HG03196 (cell line): ENCODE results near the gene ELMO1.

Experiments
- ATAC-seq: cut with Tn5 transposase; IDR thresholded peaks from one replicate; pipeline ENCODE4 v1.9.1; 2021; ENCODE audit not compliant: unreplicated experiment

ELMO1 gene

GRCh38 chr7:37410305-37411229 is 38.1 kb downstream of the ELMO1 start:
- no peak for ATAC-seq

- no peak for ATAC-seq
These were observed 39.2 kb downstream of the ELMO1 start for GRCh38 chr7:37409461-37409860.

- no peak for ATAC-seq
These were observed 40.1 kb downstream of the ELMO1 start for GRCh38 chr7:37408291-37409228.

GRCh38 chr7:37405603-37406122 is 43.0 kb downstream of the ELMO1 start:
- no peak for ATAC-seq

GRCh38 chr7:37405128-37405527 is 43.5 kb downstream of the ELMO1 start:
- no peak for ATAC-seq

- ATAC-seq: no peak
These were observed 48.7 kb downstream of the ELMO1 start for GRCh38 chr7:37399876-37400421.

GRCh38 chr7:37398403-37398802 is 50.3 kb downstream of the ELMO1 start:
- no peak for ATAC-seq

GRCh38 chr7:37395618-37396259 is 52.9 kb downstream of the ELMO1 start:
- ATAC-seq: no peak

GRCh38 chr7:37394158-37394557 is 54.5 kb downstream of the ELMO1 start:
- no peak for ATAC-seq

GRCh38 chr7:37393476-37393875 is 55.2 kb downstream of the ELMO1 start:
- no peak for ATAC-seq

GRCh38 chr7:37392673-37393017 is 56.0 kb downstream of the ELMO1 start:
- no peak for ATAC-seq

GRCh38 chr7:37391791-37392672 is 56.6 kb downstream of the ELMO1 start:
- ATAC-seq: no peak

- ATAC-seq: no peak
These were observed 58.5 kb downstream of the ELMO1 start for GRCh38 chr7:37390114-37390513.

- ATAC-seq: no peak
These were observed 59.9 kb downstream of the ELMO1 start for GRCh38 chr7:37388811-37389210.

GRCh38 chr7:37385787-37386186 is 62.9 kb downstream of the ELMO1 start:
- no peak for ATAC-seq

GRCh38 chr7:37382546-37383088 is 66.0 kb downstream of the ELMO1 start:
- ATAC-seq: no peak

- no peak for ATAC-seq
These were observed 67.8 kb downstream of the ELMO1 start for GRCh38 chr7:37380831-37381230.

GRCh38 chr7:37379546-37380277 is 69.0 kb downstream of the ELMO1 start:
- no peak for ATAC-seq

- ATAC-seq: no peak
These were observed 71.4 kb downstream of the ELMO1 start for GRCh38 chr7:37377231-37377630.
